Muscle layer of duodenum (tissue), 2 donors: Measurements from ENCODE around the gene HAUS3.

Experiments
- H3K27ac ChIP-seq: one replicate; pipeline ENCODE4 v1.7.0; 2013; ENCODE audit warnings: mild to moderate bottlenecking, low read length
- H3K27me3 ChIP-seq: one replicate; pipeline ENCODE4 v1.7.0; 2013; ENCODE audit warnings: low read depth, mild to moderate bottlenecking, control low read depth, low read length
- H3K36me3 ChIP-seq, 2 donors: one replicate each; pipeline ENCODE4 v1.7.0; 2013; ENCODE audit warnings: low read length in 2 of 2, control low read depth in 1 of 2, mild to moderate bottlenecking in 1 of 2; ENCODE audit not compliant: insufficient read depth in 2 of 2, control insufficient read depth in 1 of 2
- H3K4me1 ChIP-seq, 2 donors: one replicate each; pipeline ENCODE4 v1.7.0; 2013; ENCODE audit warnings: low read length in 2 of 2, mild to moderate bottlenecking in 2 of 2, control low read depth in 1 of 2, moderate library complexity in 1 of 2; ENCODE audit not compliant: insufficient read depth in 2 of 2, control insufficient read depth in 1 of 2
- H3K4me3 ChIP-seq, 2 donors: one replicate each; pipeline ENCODE4 v1.7.0; 2013; ENCODE audit warnings: low read length in 2 of 2, low read depth in 1 of 2, mild to moderate bottlenecking in 1 of 2
- H3K9me3 ChIP-seq, 2 donors: one replicate each; pipeline ENCODE4 v1.7.0; 2013; ENCODE audit warnings: low read length in 2 of 2, control low read depth in 1 of 2, mild to moderate bottlenecking in 1 of 2; ENCODE audit not compliant: control insufficient read depth in 1 of 2
- donor health status: healthy.

Gene HAUS3

GRCh38 chr4:2273221-2273620 is 31.3 kb upstream of the HAUS3 start:
- no peak overlapping the region for H3K27ac ChIP-seq
- no peak overlapping the region for H3K4me3 ChIP-seq
- no peaks in the 10 kb centered on the region for H3K27me3 ChIP-seq
- H3K36me3 ChIP-seq = peaks cover 0 to 5% of the 10 kb centered on the region in 2 donors
- H3K9me3 ChIP-seq = no peaks in the 10 kb centered on the region
- no peaks in the 10 kb centered on the region for H3K4me1 ChIP-seq

GRCh38 chr4:2272828-2273120 is 30.9 kb upstream of the HAUS3 start:
- H3K4me3 ChIP-seq = no peak overlapping the region
- no peaks in the 10 kb centered on the region for H3K27me3 ChIP-seq
- H3K4me1 ChIP-seq = no peaks in the 10 kb centered on the region
- peaks cover 0 to 5% of the 10 kb centered on the region in 2 donors for H3K36me3 ChIP-seq
- H3K27ac ChIP-seq = no peak overlapping the region
- H3K9me3 ChIP-seq = no peaks in the 10 kb centered on the region

- no peak overlapping the region for H3K27ac ChIP-seq
- no peaks in the 10 kb centered on the region for H3K9me3 ChIP-seq
- H3K36me3 ChIP-seq = peaks cover 0 to 5% of the 10 kb centered on the region in 2 donors
- no peak overlapping the region for H3K4me3 ChIP-seq
- no peaks in the 10 kb centered on the region for H3K4me1 ChIP-seq
- H3K27me3 ChIP-seq = no peaks in the 10 kb centered on the region
Observed at GRCh38 chr4:2272026-2272827, 30.3 kb upstream of the HAUS3 start.

GRCh38 chr4:2271279-2272025 is 29.5 kb upstream of the HAUS3 start:
- Histone ChIP-seq H3K36me3 (peaks cover 0 to 5% of the 10 kb centered on the region in 2 donors), H3K9me3 (no peaks in the 10 kb centered on the region), H3K27ac (no peak overlapping the region), H3K4me1 (peaks cover 0 to 7% of the 10 kb centered on the region in 2 donors), H3K4me3 (no peak overlapping the region), H3K27me3 (no peaks in the 10 kb centered on the region)

GRCh38 chr4:2270341-2271165 is 28.6 kb upstream of the HAUS3 start:
- Histone ChIP-seq H3K4me1 (peaks cover 0 to 16% of the 10 kb centered on the region in 2 donors), H3K36me3 (peaks cover 0 to 5% of the 10 kb centered on the region in 2 donors), H3K27ac (no peak overlapping the region), H3K27me3 (no peaks in the 10 kb centered on the region), H3K4me3 (no peak overlapping the region), H3K9me3 (no peaks in the 10 kb centered on the region)

- Histone ChIP-seq H3K4me3 (no peak overlapping the region), H3K27me3 (no peaks in the 10 kb centered on the region), H3K9me3 (no peaks in the 10 kb centered on the region), H3K4me1 (peaks cover 0 to 21% of the 10 kb centered on the region in 2 donors), H3K27ac (no peak overlapping the region), H3K36me3 (peaks cover 0 to 5% of the 10 kb centered on the region in 2 donors)
Observed at GRCh38 chr4:2269618-2270163, 27.8 kb upstream of the HAUS3 start.

- Histone ChIP-seq H3K4me3 (no peak overlapping the region), H3K4me1 (peaks cover 0 to 25% of the 10 kb centered on the region in 2 donors), H3K36me3 (peaks cover 0 to 5% of the 10 kb centered on the region in 2 donors), H3K27me3 (no peaks in the 10 kb centered on the region), H3K9me3 (no peaks in the 10 kb centered on the region), H3K27ac (no peak overlapping the region)
Observed at GRCh38 chr4:2269206-2269531, 27.2 kb upstream of the HAUS3 start.

GRCh38 chr4:2268357-2269205 is 26.7 kb upstream of the HAUS3 start:
- Histone ChIP-seq H3K27me3 (no peaks in the 10 kb centered on the region), H3K4me3 (no peak overlapping the region), H3K4me1 (peaks cover 0 to 26% of the 10 kb centered on the region in 2 donors), H3K27ac (no peak overlapping the region), H3K9me3 (no peaks in the 10 kb centered on the region), H3K36me3 (peaks cover 0 to 5% of the 10 kb centered on the region in 2 donors)

GRCh38 chr4:2267841-2268240 is 25.9 kb upstream of the HAUS3 start:
- H3K4me1 ChIP-seq = peaks cover 0 to 33% of the 10 kb centered on the region in 2 donors
- no peak overlapping the region for H3K27ac ChIP-seq
- H3K9me3 ChIP-seq = no peaks in the 10 kb centered on the region
- H3K27me3 ChIP-seq = no peaks in the 10 kb centered on the region
- no peak overlapping the region for H3K4me3 ChIP-seq
- peaks cover 0 to 5% of the 10 kb centered on the region in 2 donors for H3K36me3 ChIP-seq

GRCh38 chr4:2267320-2267811 is 25.4 kb upstream of the HAUS3 start:
- H3K4me3 ChIP-seq = no peak overlapping the region
- no peak overlapping the region for H3K27ac ChIP-seq
- no peaks in the 10 kb centered on the region for H3K9me3 ChIP-seq
- H3K27me3 ChIP-seq = no peaks in the 10 kb centered on the region
- peaks cover 0 to 5% of the 10 kb centered on the region in 2 donors for H3K36me3 ChIP-seq
- H3K4me1 ChIP-seq = peaks cover 0 to 35% of the 10 kb centered on the region in 2 donors
